GM23338 (cell line): ENCODE data around the gene ATP1A3.

Source experiments
- CREB1 ChIP-seq: fragments of 250-450 bp; sonication (Bioruptor Pico); IDR thresholded peaks from 2 replicates; pipeline ENCODE4 v1.5.0; 2020; ENCODE audit warnings: low read depth, mild to moderate bottlenecking, moderate library complexity
- CTCF ChIP-seq, 2 experiments: fragments of 200-600 bp in 1 of 2; sonication (generic) in 1 of 2; conservative IDR thresholded peaks; 2 replicates each; pipeline versions ENCODE4 v1.5.1 to v1.6.1; 2016 to 2017; ENCODE audit warnings: antibody characterized with exemption in 2 of 2, low read depth in 2 of 2, mild to moderate bottlenecking in 2 of 2, moderate library complexity in 1 of 2
- ZNF462 ChIP-seq: fragments of 250-450 bp; sonication (Bioruptor Pico); IDR thresholded peaks from 2 replicates; pipeline ENCODE4 v1.5.0; 2020; ENCODE audit warnings: mild to moderate bottlenecking, moderate library complexity
- TF ChIP-seq, protein P1 (sequence below): IDR thresholded peaks from one replicate; pipeline ENCODE4 v1.6.1; 2018; ENCODE audit warnings: antibody characterized with exemption; ENCODE audit not compliant: unreplicated experiment

GRCh38 chr19:41997851-41998229, 3.8 kb upstream of the ATP1A3 start:
- TF ChIP-seq, protein P1, sequence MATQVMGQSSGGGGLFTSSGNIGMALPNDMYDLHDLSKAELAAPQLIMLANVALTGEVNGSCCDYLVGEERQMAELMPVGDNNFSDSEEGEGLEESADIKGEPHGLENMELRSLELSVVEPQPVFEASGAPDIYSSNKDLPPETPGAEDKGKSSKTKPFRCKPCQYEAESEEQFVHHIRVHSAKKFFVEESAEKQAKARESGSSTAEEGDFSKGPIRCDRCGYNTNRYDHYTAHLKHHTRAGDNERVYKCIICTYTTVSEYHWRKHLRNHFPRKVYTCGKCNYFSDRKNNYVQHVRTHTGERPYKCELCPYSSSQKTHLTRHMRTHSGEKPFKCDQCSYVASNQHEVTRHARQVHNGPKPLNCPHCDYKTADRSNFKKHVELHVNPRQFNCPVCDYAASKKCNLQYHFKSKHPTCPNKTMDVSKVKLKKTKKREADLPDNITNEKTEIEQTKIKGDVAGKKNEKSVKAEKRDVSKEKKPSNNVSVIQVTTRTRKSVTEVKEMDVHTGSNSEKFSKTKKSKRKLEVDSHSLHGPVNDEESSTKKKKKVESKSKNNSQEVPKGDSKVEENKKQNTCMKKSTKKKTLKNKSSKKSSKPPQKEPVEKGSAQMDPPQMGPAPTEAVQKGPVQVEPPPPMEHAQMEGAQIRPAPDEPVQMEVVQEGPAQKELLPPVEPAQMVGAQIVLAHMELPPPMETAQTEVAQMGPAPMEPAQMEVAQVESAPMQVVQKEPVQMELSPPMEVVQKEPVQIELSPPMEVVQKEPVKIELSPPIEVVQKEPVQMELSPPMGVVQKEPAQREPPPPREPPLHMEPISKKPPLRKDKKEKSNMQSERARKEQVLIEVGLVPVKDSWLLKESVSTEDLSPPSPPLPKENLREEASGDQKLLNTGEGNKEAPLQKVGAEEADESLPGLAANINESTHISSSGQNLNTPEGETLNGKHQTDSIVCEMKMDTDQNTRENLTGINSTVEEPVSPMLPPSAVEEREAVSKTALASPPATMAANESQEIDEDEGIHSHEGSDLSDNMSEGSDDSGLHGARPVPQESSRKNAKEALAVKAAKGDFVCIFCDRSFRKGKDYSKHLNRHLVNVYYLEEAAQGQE = no peak
- no peak for TF ChIP-seq CTCF (conservative IDR thresholded peaks at IDR 0.05; ENCODE audit: low read depth in 2 of 2)
- TF ChIP-seq CREB1 = no peak
- no peak for TF ChIP-seq ZNF462 (CRISPR knock-in tag)
